ENCODE results near the gene SH3GLB2.
A peak's percentile ranks its signal among the peaks of the same experiment; 100 is the strongest.
"Not testable (repeated sequence)": the region's sequence is repeated elsewhere in the genome, so short reads cannot be mapped to it uniquely, and the experiment has no call there.

The SH3GLB2 gene

DNA sequence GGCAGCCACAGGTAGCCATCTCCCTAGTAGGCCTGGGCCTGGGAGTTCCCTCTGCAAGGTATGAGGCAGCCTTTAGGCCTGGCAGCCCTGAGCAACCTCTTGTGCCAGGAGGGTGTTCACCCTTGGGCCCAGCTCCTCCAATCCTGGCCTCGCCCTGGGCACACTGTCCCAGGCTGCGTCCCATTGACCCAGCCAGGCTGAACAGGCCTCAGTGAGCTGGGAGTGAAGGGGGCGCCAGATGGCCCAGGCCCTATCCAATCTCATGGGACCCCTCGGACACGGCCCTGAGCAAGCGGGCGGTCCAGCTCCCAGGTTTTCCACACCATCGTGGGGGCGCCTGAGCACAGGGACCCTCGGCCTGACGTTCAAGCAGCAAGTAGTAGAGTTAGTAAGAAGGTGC lies 14.5 kb downstream of the SH3GLB2 start:
- no peak for DNase-seq

DNA sequence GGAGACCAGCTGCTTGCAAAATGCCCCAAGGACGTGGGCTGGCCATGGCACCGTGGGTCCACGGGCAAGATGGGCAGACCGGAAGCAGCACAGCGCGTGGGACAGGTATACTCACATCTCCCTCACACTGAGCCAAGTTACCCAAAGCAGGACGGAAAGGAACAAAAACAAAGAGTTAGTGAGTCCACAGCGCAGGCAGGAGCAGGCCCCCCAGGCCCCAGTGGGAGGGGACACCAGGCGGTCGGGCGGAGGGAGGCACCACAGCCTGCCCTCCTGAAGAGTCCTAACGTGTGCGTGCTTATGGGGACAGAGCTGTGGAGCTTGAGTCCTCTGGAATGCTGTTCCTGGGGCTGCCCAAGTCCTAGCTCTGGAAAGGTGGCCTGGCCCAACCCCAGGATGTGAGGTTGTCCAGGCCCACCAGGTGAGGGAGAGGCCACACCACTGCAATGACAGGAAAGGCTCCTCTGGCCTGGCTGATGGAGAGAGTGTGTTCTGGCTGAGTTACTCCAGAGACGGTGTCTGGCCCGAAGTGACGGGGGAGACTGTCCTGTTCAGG lies 15.2 kb downstream of the SH3GLB2 start:
- no peak for DNase-seq

DNA sequence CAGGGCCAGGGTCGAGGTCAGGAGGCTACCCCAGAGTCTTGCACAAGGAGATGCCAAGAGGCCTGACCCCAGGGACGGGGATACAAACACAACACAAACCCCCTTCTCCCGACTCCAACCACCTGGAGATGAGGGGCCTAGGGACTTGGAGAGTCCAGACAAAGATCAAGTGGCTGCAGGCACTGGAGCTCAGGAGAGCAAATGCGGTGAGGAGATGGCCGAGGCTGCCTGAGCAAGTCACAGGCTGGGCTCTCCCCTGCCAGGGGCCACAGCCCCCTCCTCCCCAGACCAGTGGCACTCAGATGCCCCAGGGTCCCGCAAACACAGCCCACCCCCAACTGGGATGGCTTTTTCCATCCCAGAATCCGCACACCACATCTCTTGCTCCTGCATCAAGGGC lies 15.8 kb downstream of the SH3GLB2 start:
- no peak for DNase-seq

DNA sequence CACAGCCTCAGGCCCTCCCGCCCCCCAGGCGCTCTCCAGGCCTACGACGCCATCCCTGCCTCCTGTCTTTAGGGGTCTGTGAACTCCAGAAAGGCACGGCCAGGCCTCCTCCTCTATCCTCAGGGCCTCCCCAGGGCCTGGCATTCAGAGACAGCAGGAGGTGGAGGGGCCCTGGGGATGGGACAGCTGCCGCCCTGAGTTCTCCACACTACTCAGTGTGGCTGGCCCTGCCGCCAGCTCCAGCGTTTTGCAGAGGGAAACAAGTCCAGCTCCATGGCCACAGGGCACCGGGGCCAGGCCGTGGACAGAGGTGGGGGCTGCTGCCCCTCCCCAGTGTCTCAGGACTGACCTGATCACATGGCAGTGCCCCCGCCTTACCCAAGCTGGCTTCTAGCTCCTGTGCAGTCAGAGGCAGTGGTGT lies 16.4 kb downstream of the SH3GLB2 start:
- DNase-seq, result peak; percentile 56

DNA sequence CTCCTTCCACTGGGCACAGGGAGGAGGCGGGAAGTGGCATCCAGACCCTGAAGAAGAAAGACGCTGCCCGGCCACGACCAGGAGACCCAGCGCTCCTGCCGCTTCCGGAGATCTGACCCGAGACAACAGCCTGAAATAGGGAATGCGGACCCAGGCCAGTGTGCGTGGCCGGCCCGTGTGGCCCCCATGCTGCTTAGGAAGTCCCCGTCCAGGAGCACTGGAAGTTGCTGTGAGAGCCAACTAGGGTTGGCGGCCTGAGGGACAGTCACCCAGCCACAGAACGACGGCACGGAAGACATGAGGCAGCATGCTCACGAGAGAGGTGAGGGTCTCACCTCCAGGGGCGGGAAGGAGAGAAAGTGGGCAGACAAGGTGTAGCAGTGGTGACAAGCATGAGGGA lies 17.0 kb downstream of the SH3GLB2 start:
- no peak for DNase-seq

DNA sequence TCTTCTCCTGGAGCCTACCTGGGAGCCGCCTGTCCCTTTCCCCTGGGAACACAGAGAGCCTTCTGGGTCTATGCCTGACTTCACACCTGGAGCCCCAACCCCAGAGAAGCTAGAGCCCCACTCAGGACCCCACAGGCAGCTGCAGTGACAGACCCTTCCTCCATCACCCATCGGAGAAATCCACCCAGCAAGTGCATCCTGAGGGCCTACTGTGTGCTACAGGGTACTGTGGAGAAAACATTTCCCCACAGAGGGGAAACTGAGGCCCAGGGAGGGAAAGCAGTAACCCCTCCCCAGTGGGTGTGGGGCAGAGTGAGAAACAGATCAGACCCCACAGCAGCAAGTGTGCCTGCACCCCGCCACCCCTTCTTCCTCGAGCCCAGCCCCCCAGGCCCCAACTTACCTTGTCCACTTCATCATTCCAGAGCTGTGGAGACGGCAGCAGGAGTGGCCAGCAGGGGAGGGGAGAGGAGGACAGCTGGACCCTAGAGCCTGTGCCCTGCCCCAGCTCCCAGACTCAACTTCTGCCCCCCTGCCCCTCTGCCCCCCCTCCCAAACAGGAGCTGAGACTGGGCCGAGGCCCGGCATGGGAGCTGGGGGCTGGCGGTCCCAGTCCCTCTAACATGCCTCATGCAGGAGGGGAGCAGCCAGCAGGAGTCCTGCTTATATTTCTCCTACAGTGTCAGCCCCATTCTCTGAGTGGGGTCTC lies 17.7 kb downstream of the SH3GLB2 start:
- no peak for DNase-seq

DNA sequence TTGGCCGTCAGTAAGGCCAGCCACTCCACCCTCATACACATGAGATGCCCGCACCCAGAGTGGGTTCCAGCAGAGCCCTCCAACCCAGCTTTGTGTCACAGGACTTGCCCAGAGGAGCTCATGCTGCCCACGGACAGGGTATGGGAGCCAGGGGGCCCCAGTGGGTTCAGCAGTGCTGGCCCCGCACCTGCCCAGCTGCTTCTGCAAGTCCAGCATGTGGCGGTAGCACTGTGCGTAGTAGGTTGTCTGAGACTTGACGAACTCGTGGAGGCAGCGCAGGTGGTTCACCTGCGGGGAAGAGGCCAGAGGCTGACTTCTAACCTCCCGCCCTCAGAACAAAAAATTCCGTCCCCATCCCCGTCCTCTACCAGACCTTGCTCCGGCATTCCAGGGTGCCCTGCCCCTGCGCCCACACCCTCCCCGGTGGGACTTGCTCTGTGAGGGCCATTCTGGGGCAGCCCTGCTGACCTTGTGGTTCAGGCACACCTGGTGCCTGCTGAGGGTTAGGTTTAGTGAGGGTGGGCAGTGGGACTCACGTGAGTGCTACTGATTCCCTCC lies 18.5 kb downstream of the SH3GLB2 start:
- DNase-seq, result no peak

DNA sequence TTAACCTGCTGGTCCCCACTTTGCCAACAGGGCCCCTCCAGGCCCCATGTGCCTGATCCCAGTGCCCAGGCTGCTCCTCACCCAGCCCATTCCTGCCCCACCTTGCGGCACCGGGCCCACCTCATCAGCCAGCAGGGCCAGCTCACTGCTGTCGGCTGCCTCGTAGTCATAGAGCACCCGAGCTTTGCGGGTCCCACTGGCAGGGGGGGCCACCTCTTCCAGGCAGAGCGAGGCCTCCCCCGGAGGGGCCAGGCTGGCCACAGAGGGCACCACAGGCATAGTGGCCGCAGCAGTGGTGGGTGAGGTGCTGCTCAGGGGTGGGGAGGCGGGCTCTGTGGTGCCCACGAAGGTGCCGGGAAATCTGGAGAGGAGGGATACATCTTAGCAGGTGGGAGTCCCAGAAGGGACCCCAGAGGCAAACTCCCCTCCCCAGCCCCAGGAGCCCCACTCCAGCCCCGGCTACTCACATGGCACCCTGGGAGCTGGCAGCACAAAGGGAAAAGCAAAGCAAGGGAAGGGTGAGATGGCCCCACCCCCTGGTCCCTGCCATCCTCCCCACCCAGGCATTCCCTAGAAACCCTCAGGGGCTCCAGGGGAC lies 19.0 kb downstream of the SH3GLB2 start:
- no peak for DNase-seq

DNA sequence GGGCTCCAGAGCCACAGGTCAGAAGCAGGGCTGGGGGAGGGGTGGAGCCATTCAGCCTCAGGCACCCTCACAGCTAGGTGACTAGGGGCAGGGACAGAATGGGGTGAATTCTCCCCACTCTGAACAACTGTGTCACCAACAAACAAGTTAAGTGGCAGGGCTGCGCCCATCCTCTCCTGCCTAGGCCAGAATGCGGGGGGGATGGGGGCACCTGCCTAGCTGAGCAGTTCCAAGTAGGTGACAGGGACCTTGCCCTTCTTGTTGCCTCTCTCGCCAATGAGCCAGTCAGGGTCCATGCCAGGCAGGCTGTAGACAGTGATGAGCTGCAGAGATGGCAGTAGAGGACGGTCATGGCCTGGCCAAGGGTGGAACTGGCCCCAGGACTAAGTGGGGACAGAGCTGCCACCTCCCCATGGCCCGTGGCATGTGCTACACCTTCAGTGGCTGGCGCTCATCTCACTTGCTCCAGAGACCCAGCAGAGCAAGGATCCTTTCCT lies 19.6 kb downstream of the SH3GLB2 start:
- DNase-seq, result no peak

DNA sequence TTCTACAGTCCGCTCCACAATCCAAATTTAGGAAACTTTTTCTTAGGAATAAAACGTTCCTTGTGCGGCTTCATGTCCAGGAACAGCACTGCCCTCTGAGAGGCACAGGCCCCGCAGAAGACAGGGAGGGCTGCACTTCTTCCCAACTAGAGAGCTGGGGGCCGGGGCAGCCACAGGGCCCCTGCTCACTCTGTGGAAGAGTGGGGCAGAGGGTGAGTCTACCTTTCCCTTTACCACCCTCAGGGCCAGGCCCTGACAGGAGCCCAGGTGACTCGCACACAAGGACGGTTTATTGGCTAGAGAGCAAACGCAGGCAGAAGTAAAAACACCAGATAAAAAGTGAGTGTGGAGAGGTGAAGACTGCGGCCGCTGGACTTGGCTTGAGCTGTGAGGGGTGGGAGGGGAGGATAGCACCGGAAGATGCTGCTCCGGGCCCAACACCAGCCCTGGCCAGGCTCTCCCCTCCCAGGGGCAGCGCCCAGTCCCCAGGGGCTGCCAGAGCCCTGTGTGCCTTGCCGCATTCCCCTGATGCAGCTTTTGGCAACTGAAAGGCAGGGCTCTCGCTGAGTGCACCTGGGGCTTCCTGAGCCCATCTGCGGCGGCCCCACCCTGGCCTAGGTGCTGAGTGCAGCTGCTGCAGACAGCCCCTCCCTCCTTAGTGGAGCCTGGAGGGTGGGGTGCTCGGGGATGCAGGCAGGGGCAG lies 20.2 kb downstream of the SH3GLB2 start:
- DNase-seq, result no peak

DNA sequence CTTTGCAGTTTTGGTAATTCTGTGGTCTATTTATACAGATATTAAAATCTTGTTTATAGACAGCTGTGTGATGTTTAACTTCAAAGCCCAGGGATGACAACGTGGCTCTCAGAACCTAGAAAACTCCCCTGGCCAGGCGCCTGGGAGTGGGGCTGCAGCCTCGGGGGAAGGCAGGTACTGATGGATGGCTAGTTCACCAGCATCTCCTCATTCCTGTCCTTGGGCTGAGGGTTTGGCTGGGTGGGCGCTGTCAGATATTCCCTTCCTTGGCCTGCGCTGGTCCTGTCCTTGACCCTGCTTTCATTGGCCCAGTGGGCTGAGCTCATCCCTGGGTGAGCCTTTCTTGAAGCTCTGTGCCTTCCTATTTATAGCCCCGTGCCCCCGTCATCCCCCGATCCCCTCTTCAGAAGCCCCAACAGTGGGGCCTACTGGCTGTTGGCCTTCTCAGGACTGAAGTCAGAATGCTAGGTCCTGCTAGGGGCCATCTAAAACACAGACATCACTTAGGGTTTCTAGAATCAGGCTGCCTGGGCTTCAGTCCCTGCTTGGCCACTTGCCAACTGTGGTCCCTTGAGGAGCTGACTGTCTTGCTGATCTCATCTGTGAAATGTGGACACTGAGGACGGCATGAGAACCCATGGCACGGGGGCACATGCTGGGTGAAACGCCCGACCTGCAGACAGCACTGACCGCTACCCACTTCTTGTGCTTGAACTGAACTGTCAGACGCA lies 20.9 kb downstream of the SH3GLB2 start:
- DNase-seq, result no peak

DNA sequence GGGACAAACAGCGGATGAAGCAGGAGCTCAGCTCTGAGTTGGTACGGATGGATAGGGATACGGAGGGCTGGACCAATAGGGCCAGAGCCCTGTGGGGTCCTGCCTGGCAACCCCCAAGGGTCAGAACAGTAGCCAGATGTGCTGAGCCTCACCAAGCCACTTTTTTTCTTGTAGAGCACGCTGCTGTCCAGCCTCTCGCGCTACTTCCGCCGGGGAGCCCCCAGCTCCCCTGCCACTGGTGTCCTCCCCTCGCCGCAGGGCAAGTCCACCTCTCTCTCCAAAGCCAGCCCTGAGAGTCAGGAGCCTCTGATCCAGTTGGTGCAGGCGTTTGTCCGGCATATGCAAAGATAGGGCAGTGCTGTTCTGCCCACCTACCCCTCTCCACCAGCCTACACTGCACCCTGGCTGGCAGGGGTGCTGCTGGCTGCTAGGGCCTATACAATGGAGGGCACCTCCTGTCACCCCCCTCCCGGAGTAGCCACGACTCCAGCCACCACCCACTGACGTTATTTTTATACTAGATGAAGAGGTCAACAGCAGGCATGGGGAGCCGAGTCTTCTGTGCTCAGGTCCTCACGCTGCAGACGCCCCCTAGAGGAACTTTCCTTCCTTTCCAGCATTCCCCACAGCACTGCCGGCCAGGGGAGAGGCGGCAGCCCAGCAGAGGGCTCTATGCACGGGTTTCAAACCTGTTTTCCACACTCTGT lies 21.6 kb downstream of the SH3GLB2 start:
- DNase-seq, result peak; percentile 82

DNA sequence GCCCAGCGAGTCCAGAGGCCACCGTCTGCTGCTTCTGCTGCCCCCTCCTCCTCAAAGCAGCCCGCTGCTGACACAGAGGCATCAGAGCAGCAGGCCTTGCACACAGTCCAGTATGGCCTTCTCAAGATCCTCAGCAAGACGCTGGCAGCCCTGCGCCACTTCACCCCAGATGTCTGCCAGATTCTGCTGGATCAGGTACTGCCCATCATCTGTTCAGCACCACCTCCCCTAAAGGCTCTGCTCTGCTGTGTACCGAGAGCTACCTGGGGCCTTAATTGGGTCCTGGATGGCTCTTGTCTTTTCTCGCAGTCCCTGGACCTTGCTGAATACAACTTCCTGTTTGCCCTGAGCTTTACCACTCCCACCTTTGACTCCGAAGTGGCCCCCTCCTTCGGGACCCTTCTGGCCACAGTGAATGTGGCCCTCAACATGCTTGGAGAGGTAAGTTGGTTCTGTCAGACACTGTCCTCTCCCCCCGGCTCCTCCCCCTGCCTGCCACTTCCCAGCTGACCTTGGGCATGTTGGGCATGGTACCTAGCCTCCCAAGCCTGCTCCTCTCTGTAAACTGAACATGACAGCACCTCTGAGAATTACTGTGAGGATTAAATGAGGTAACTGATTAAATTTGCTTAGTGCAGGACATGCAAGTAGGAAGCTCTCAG lies 22.7 kb downstream of the SH3GLB2 start:
- DNase-seq, result no peak

DNA sequence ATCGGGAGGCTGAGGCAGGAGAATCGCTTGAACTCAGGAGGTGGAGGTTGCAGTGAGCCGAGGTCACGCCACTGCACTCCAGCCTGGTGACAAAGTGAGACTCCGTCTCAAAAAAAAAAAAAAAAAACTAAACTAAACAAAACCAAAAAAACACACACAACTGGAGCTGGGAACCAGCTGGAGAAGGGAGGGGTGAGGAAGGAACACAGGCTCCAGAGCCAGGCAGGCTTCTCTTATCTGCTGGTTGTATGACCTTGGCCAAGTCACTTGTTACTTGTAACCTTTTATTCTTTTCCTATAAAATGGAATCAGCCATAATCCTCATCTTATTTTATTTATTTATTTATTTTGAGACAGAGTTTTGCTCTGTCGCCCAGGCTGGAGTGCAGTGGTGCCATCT lies 24.0 kb downstream of the SH3GLB2 start:
- DNase-seq, result not testable (repeated sequence)

DNA sequence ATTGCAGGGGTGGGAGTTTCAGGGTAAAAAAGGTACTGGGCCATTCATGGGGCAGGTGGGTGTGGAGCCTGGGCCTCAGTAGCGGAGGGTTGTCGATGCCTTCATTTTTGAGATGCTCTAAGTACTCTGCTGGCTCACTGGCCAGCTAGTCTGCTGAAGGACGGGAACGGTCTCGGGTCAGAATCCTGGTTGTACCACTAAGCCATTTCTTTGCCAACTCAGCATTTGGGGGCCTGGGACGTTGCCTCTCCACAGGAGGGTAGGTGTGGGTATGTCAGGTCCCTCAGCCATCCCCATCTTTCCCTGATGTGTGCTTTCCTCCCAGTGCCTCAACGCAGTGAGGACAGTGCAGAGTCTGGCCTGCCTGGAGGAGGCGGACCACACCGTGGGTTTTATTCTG lies 25.1 kb downstream of the SH3GLB2 start:
- no peak for DNase-seq

DNA sequence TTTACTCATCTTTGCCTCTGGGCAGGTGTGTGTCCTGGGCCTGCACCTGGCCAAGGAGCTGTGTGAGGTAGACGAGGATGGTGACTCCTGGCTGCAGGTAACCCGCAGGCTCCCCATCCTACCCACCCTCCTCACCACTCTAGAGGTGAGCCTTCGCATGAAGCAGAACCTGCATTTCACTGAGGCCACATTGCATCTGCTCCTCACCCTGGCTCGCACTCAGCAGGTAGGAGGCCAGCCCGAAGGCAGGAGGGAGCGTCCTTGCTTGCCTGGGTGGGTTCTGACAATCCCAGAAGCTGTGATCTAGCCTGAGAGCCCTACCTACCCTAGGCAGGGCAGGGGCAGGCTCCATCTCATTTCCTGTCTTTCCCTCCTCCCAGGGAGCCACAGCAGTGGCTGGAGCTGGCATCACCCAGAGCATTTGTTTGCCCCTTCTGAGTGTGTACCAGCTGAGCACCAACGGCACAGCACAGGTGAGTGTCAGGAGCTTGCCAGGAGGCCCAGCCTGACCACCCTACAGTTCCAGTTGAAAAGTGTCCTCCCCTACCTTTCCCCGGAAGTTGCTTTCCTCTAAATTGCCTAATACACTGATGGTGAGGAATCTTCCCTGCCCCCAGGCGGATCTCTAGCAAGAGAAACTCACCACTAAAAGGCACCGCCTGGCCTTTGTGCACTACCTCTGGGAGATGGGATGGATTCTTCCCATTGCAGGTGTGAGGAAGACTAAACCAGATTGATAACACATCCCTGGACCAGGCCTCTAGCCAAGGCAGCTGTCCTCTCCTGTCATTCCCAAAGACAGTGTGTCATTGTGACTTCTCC lies 26.4 kb downstream of the SH3GLB2 start:
- DNase-seq, result no peak

DNA sequence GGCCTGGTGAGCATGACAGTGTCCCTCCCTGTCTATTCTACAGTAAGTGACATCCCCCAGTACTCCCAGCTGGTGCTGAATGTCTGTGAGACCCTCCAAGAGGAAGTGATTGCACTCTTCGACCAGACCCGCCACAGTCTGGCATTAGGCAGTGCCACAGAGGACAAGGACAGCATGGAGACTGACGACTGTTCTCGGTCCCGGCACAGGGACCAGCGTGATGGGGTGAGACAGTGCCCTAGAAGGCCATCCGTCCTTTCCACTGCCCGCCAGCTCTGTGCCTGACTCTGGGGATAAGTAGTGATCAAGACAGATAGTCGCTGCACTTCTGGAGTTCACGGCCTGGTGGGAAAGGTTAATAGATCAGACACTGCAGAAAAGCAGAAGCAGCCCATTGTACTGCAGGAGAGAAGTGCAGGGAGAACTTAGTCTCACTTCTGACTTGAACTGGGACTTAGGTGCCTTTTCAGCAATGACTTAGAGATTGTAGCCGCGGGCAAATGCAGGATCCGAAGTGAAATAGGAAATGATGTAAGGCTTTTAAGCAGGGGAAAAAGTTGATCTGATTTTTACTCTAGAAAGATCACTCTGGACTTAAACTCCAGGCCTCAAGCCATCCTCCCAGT lies 28.4 kb downstream of the SH3GLB2 start:
- DNase-seq, result no peak

DNA sequence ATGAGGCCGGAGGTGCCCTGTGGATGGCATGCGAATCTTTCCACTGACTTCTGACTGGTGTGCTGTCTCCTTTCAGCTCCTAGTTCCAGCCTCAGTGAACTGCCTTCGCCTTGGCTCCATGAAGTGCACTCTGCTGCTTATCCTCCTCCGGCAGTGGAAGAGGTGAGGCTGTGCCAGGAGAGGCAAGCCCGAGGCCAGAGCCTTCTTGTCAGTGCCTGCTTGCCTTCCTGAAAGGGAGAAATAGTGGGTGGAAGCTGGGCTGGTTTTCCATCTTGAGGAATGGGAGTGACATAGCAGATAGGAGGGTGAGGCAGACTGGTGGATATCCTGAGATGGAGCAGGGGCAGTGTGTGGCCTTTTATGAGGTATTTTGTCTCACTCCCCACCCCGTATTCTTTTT lies 29.7 kb downstream of the SH3GLB2 start:
- no peak for DNase-seq

DNA sequence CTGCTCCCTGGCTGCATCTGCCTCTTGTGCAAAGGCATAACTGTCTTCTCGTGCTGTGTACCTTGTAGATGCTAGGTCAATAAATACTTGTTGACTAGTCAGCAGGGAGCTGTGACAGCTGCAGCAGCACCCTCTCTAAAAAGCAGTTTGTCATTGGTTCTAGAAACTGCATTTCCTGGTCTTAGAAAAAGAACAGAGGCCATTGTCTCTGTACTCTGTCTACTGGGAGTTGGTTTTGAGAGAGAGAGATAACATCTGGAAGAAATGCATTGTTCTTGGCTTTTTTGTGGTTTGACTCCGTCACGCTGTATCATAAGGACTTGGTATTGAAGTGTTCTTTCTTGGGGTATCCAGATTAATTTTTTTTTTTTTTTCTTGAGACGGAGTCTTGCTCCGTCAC lies 32.3 kb downstream of the SH3GLB2 start:
- no peak for DNase-seq

DNA sequence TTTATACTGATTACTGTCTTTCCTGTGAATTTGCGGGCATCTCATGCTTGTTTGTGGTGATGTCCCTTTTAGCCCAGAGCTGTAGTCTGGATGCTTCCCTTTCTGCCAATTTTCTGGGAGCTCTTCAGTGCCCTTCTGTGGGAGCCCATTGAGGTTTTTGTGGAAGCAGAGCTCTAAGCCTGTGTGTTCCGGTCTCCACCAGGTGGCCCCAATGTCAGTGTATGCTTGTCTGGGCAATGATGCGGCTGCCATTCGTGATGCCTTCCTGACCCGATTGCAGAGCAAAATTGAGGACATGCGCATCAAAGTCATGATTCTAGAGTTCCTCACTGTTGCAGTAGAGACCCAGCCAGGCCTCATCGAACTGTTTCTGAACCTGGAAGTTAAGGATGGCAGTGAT lies 35.1 kb downstream of the SH3GLB2 start:
- DNase-seq, result no peak
